HG02588 (cell line): ENCODE results near the gene SPTB.

ENCODE experiments used
- ATAC-seq: cut with Tn5 transposase; IDR thresholded peaks from one replicate; pipeline ENCODE4 v1.9.1; 2021; ENCODE audit warnings: mild to moderate bottlenecking, moderate library complexity; ENCODE audit not compliant: unreplicated experiment

Gene SPTB

GRCh38 chr14:64718762-64719161 is 160.9 kb downstream of the SPTB start:
- ATAC-seq: no peak

GRCh38 chr14:64717870-64718269 is 161.8 kb downstream of the SPTB start:
- ATAC-seq: no peak

GRCh38 chr14:64715628-64716412 is 163.9 kb downstream of the SPTB start:
- no peak for ATAC-seq

GRCh38 chr14:64715146-64715627 is 164.5 kb downstream of the SPTB start:
- ATAC-seq: no peak

- no peak for ATAC-seq
These were observed 165.2 kb downstream of the SPTB start for GRCh38 chr14:64714432-64715025.

- no peak for ATAC-seq
These were observed 166.0 kb downstream of the SPTB start for GRCh38 chr14:64713677-64714076.

GRCh38 chr14:64711039-64711438 is 168.7 kb downstream of the SPTB start:
- no peak for ATAC-seq

GRCh38 chr14:64709126-64709525 is 170.6 kb downstream of the SPTB start:
- ATAC-seq: no peak

GRCh38 chr14:64708148-64709004 is 171.3 kb downstream of the SPTB start:
- ATAC-seq: no peak

- no peak for ATAC-seq
These were observed 172.0 kb downstream of the SPTB start for GRCh38 chr14:64707661-64708060.

- ATAC-seq: no peak
These were observed 173.0 kb downstream of the SPTB start for GRCh38 chr14:64706593-64707193.

- ATAC-seq: no peak
These were observed 173.6 kb downstream of the SPTB start for GRCh38 chr14:64706119-64706592.

- ATAC-seq: no peak
These were observed 174.2 kb downstream of the SPTB start for GRCh38 chr14:64705381-64706118.

GRCh38 chr14:64704743-64705380 is 174.8 kb downstream of the SPTB start:
- ATAC-seq: no peak

- ATAC-seq: no peak
These were observed 175.5 kb downstream of the SPTB start, which contains the start of gene PLEKHG3 for GRCh38 chr14:64704143-64704742. PLEKHG3 (plus strand) TSS chr14:64704424; CDS start chr14:64727632, 23,208 bp downstream.

- no peak for ATAC-seq
These were observed 176.1 kb downstream of the SPTB start for GRCh38 chr14:64703395-64704142.

GRCh38 chr14:64702493-64703394 is 177.0 kb downstream of the SPTB start:
- ATAC-seq: no peak
